GM12872 (cell line): Measurements from ENCODE around the gene PRMT7.

Experiments used
- TF ChIP-seq, protein P1 (sequence below): IDR thresholded peaks from 3 replicates; pipeline ENCODE4 v1.5.1; 2011; ENCODE audit warnings: low read depth, mild to moderate bottlenecking, low read length, moderate library complexity; ENCODE audit not compliant: insufficient read depth

The PRMT7 gene

DNA sequence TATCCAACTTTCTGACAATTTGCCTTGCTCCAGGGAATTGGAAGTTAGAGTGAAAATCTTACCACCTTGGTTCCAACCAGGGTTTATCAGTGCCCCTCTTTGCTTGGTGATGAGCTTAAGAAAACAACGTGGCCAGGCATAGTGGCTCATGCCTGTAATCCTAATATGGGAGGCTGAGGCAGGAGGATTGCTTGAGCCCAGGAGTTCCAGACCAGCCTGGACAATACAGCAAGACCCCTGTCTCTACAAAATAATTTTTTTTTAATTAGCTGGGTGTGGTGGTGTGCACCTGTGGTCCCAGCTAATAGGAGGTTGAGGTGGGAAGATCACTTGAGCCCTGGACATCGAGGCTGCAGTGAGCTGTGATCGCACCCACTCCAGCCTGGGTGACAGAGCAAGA lies 25.1 kb upstream of the PRMT7 start:
- TF ChIP-seq, protein P1, sequence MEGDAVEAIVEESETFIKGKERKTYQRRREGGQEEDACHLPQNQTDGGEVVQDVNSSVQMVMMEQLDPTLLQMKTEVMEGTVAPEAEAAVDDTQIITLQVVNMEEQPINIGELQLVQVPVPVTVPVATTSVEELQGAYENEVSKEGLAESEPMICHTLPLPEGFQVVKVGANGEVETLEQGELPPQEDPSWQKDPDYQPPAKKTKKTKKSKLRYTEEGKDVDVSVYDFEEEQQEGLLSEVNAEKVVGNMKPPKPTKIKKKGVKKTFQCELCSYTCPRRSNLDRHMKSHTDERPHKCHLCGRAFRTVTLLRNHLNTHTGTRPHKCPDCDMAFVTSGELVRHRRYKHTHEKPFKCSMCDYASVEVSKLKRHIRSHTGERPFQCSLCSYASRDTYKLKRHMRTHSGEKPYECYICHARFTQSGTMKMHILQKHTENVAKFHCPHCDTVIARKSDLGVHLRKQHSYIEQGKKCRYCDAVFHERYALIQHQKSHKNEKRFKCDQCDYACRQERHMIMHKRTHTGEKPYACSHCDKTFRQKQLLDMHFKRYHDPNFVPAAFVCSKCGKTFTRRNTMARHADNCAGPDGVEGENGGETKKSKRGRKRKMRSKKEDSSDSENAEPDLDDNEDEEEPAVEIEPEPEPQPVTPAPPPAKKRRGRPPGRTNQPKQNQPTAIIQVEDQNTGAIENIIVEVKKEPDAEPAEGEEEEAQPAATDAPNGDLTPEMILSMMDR = no peak

GRCh38 chr16:68286153-68287074 lies 24.4 kb upstream of the PRMT7 start:
- TF ChIP-seq, protein P1 = no peak

DNA sequence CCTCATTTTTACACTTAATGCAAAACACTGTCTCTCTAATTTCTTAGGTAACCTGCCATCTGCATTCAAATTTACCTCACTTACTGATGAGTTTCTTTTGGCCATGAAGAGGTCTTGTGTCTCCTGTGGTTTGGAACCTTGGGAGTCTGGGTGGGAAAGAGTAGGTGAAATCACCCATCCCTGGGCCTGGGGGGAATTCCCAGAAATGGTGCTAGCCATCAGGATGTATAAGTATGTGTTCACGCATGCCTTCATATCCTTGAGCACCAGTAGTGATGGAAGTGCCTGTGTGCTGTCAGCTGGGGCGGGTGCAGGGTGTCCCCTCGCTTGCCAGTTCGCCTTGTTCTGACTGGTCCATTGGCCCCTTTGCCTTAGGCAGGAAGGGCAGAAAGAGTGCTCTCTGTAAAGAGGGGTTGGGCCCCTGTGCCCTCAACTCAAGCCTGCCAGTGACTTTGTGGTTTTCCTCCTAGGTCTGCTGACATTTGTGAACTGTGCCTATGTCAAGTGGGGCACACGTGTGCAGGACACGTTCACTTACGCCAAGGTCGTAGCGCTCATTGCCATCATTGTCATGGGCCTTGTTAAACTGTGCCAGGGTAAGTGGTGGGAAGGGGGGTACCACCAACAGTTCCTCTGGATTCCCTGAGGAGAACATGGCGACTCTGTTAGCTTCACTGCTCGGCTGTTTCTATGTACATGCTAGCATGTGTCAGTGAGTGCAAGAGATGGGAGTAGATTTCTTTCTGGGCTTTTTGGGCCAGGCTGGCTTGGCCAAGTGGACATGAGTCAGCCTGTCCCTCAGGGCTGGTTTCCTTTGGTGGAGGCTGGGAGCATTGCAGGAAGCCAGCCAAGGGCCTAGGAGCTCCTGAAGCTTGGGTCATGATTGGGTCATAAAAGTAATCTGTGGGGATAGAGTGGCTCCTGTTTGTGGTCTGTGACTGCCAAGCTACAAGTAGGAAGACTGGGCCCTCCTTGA lies 23.3 kb upstream of the PRMT7 start:
- TF ChIP-seq, protein P1 = no peak

DNA sequence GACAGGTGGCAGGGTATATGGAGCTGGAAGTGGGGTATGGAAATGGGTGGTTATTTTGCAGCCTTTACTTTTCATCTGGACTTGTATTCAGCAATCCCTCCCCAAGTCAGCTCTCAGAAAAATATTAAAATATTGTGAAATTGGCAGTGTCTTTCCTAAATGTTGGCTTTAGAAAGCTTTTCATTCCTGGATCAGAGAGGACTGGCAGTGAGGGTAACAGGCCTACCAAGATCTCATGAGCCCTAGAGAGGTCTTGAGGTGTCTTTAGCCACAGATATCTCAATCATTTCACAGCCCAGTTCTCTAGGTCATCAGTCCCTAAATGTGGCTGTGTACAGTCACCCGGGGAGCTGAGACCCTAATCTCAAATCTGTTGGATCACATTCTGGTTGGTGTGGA lies 22.6 kb upstream of the PRMT7 start:
- TF ChIP-seq, protein P1 = no peak

GRCh38 chr16:68289202-68289601 lies 21.6 kb upstream of the PRMT7 start:
- TF ChIP-seq, protein P1 = no peak

DNA sequence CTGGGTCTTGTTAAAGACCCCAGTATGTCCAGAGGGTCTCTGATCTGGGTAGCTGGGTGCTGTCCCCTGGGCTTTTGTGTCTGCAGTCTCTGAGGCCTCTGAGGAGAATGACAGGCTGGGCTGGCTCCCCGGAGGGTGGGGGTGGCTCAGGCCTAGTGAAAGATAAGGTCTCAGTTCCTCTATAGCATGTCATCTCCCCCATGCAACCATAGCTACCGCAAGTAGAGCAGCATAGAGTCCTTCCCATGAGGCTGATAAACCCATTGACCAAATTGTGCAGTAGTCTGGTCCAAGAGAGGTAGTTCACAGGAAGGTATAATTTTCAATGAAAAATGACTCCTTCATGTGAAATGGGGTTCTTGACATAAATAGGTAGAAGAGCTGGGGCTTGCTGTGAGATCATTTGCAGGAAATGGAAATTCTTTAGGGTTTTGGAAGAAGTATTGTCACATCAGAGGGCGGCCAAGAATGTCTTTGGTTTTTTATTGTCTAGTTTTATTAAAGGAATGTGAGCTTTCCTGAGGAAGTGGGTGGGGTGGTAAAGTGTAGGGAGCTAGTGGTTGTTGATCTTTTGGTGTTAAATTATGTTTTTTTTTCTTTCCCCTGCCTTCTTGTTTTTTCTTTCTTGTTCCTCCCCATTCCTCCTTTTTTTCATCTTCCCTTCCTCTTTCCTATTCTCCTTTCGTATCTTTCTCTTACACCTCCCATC lies 21.0 kb upstream of the PRMT7 start:
- TF ChIP-seq, protein P1 = no peak

- TF ChIP-seq, protein P1 = no peak
These were observed 20.4 kb upstream of the PRMT7 start for GRCh38 chr16:68290450-68290849.
